ENCODE results near the gene KCNQ1OT1.

The KCNQ1OT1 gene

GRCh38 chr11:2581151-2581930, 118.5 kb downstream of the KCNQ1OT1 start:
- Histone ChIP-seq H3K27me3 (ENCODE audit: insufficient read depth, low read length, poor library complexity, severe bottlenecking) (no peaks in the 10 kb centered on the region), H3F3A (ENCODE audit: low read depth) (no peaks in the 10 kb centered on the region), H3K79me2 (ENCODE audit: insufficient read depth, low read length) (no peaks in the 10 kb centered on the region), H3K4me1 (ENCODE audit: insufficient read depth, low read length, poor library complexity, severe bottlenecking) (no peaks in the 10 kb centered on the region), H3K36me3 (ENCODE audit: insufficient read depth, low read length) (no peaks in the 10 kb centered on the region), H3K9me3 (ENCODE audit: insufficient read depth, low read depth, low read length) (no peaks in the 10 kb centered on the region), H4K20me1 (ENCODE audit: insufficient read depth, low read length, poor library complexity, severe bottlenecking) (no peaks in the 10 kb centered on the region), H2AFZ (ENCODE audit: low read length) (no peak overlapping the region), H3K4me3 (ENCODE audit: low read length, poor library complexity, severe bottlenecking) (no peak overlapping the region), H3K4me2 (ENCODE audit: low read depth, low read length, poor library complexity, severe bottlenecking) (no peak overlapping the region), H3K9ac (ENCODE audit: low read depth, low read length, poor library complexity, severe bottlenecking) (no peak overlapping the region), H3K9me2 (replicated peaks; ENCODE audit: low read depth, low read length) (no peaks in the 10 kb centered on the region)
- TF ChIP-seq EZH2phosphoT487 (IDR thresholded peaks at IDR 0.05; ENCODE audit: borderline replicate concordance), result no peak
- no peak for TF ChIP-seq CTCF (conservative IDR thresholded peaks at IDR 0.05; ENCODE audit: low read length)

- no peak overlapping the region for H3K4me2 ChIP-seq (ENCODE audit: low read depth, low read length, poor library complexity, severe bottlenecking)
- no peaks in the 10 kb centered on the region for H4K20me1 ChIP-seq (ENCODE audit: insufficient read depth, low read length, poor library complexity, severe bottlenecking)
- no peaks in the 10 kb centered on the region for H3K9me2 ChIP-seq (replicated peaks; ENCODE audit: low read depth, low read length)
- H2AFZ ChIP-seq (ENCODE audit: low read length), result no peak overlapping the region
- no peaks in the 10 kb centered on the region for H3K4me1 ChIP-seq (ENCODE audit: insufficient read depth, low read length, poor library complexity, severe bottlenecking)
- no peaks in the 10 kb centered on the region for H3K79me2 ChIP-seq (ENCODE audit: insufficient read depth, low read length)
- H3K4me3 ChIP-seq (ENCODE audit: low read length, poor library complexity, severe bottlenecking), result no peak overlapping the region
- TF ChIP-seq CTCF (conservative IDR thresholded peaks at IDR 0.05; ENCODE audit: low read length) (no peak), EZH2phosphoT487 (IDR thresholded peaks at IDR 0.05; ENCODE audit: borderline replicate concordance) (no peak)
- no peak overlapping the region for H3K9ac ChIP-seq (ENCODE audit: low read depth, low read length, poor library complexity, severe bottlenecking)
- H3K36me3 ChIP-seq (ENCODE audit: insufficient read depth, low read length), result no peaks in the 10 kb centered on the region
- no peaks in the 10 kb centered on the region for H3K27me3 ChIP-seq (ENCODE audit: insufficient read depth, low read length, poor library complexity, severe bottlenecking)
- H3K9me3 ChIP-seq (ENCODE audit: insufficient read depth, low read depth, low read length), result no peaks in the 10 kb centered on the region
- no peaks in the 10 kb centered on the region for H3F3A ChIP-seq (ENCODE audit: low read depth)
These were observed 119.2 kb downstream of the KCNQ1OT1 start for GRCh38 chr11:2580571-2581001.

GRCh38 chr11:2580061-2580421, 119.8 kb downstream of the KCNQ1OT1 start:
- Histone ChIP-seq H3K27me3 (ENCODE audit: insufficient read depth, low read length, poor library complexity, severe bottlenecking) (no peaks in the 10 kb centered on the region), H3K9me2 (replicated peaks; ENCODE audit: low read depth, low read length) (no peaks in the 10 kb centered on the region), H3K36me3 (ENCODE audit: insufficient read depth, low read length) (no peaks in the 10 kb centered on the region), H3K4me2 (ENCODE audit: low read depth, low read length, poor library complexity, severe bottlenecking) (no peak overlapping the region), H4K20me1 (ENCODE audit: insufficient read depth, low read length, poor library complexity, severe bottlenecking) (no peaks in the 10 kb centered on the region), H3K9ac (ENCODE audit: low read depth, low read length, poor library complexity, severe bottlenecking) (no peak overlapping the region), H3K9me3 (ENCODE audit: insufficient read depth, low read depth, low read length) (no peaks in the 10 kb centered on the region), H3K4me3 (ENCODE audit: low read length, poor library complexity, severe bottlenecking) (no peak overlapping the region), H3K79me2 (ENCODE audit: insufficient read depth, low read length) (no peaks in the 10 kb centered on the region), H3F3A (ENCODE audit: low read depth) (no peaks in the 10 kb centered on the region), H2AFZ (ENCODE audit: low read length) (no peak overlapping the region), H3K4me1 (ENCODE audit: insufficient read depth, low read length, poor library complexity, severe bottlenecking) (no peaks in the 10 kb centered on the region)
- TF ChIP-seq CTCF (conservative IDR thresholded peaks at IDR 0.05; ENCODE audit: low read length) (no peak), EZH2phosphoT487 (IDR thresholded peaks at IDR 0.05; ENCODE audit: borderline replicate concordance) (no peak)

Data from Loucy (cell line).